NCI-H2196 (cell line): ENCODE results near the gene PHGDH.

Experiments
- DNase-seq: peaks from one replicate; lab custom pipeline; 2025; ENCODE audit not compliant: unreplicated experiment; lab: John Stamatoyannopoulos, UW

Gene PHGDH

GRCh38 chr1:119731741-119732430, 20.2 kb downstream of the PHGDH start:
- DNase-seq, result no peak

DNA sequence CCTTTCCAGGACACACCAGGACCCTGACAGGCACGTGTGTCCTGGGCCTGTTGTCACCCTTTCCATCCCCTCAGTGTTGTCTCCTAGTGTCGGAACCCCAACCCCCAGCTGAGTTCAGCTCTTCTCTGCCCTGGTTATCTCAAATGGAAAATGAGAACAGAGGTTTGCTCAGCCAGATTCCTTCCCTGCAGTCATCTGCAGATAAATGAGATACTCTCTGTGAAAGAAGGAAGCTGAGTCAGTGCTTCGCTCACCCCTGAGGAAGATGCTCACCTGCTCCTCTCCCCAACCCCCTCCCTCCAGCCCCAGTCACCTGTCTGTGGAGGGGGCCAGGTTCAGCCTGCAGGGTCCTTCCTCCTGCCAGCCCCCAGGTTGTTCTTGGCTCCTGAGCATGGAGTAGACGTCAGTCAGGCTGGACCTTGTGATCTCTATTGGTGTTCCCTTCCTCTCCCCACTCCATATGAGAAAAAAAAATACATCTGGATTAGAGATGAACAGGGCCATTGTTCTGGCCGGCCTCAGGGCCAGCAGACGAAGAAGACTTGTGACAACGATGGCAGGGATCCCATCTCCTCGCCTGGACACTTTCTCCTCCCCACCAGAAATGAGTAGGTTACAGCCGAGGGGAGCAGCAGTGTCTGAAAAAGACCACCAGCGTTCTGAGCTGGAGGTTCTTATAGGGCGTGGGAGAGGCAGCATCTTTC, 20.9 kb downstream of the PHGDH start:
- no peak for DNase-seq

DNA sequence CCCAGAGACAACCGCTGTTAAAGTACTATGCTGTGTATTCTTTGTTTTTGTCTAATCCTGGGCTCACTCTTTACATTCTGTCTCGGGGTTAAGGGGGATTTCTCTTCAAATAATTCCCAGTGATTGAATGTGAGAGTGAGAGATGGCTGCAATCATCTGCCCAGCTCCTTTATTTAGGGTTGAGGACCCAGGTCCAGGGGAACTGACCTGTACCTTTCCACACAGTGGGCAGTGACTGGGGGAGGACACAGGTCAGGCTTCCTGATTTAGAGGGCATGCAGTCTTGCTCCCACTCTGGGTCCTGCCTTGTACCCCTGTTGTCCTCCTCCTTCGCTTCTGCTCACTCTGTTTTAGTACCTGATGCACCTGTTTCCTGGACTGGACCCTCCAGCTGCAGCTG, 22.0 kb downstream of the PHGDH start:
- DNase-seq, result no peak

GRCh38 chr1:119735217-119735616, 23.5 kb downstream of the PHGDH start:
- no peak for DNase-seq

DNA sequence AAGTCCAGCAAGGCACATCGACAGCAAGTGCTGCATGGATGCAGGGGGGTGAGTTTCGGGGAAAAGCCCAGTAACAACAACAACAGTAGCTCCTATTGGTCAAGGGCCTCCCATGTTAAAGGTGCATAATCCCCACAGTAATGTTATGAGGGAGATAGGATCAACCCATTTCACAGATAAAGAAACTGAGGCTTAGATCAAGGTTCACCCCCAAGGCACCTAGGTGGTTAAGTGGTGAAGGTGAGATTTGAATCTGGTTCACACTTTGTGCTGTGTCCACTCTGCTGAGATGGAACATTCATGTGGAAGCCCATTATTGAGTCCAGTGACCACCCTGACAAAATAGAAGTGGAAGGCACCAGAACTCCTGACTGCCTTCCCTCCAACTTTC, 24.9 kb downstream of the PHGDH start:
- DNase-seq, result no peak

GRCh38 chr1:119737040-119737682, 25.4 kb downstream of the PHGDH start:
- peak; percentile 7 for DNase-seq

DNA sequence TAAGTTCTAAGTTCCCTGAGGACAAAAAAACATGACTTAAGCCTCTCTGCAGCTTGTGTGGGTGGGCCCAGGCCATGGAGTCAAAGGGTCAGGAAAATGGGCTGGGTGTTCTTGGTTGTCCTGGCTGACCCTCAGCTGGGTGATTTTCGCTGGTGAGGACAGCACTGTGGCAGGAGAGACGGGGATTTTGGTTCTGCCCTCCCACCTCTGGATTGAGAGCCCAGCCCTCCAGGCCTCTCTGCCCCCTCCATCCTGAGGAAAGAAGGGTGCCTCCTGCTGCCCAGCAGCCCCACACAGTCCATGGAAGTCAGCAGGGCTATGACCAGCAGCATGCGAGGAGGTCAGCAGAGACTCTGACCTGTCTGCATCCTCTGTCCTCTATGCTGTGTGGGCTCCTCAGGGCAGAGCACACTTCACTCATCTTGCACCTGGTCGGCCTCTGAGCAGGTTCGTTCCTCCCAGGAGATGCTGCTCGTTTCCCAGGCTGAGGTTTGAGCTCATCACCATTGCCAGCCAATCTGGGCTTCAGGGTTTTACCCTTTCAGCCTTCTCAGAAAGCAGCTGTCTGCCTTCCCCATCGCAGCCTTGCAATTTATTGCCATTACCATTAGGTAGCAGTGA, 26.5 kb downstream of the PHGDH start:
- DNase-seq, result no peak

- DNase-seq, result no peak
Measured at GRCh38 chr1:119739150-119739549, 27.4 kb downstream of the PHGDH start.

GRCh38 chr1:119740261-119740660, 28.5 kb downstream of the PHGDH start:
- DNase-seq, result no peak

GRCh38 chr1:119740896-119741780, 29.4 kb downstream of the PHGDH start:
- DNase-seq, result no peak

DNA sequence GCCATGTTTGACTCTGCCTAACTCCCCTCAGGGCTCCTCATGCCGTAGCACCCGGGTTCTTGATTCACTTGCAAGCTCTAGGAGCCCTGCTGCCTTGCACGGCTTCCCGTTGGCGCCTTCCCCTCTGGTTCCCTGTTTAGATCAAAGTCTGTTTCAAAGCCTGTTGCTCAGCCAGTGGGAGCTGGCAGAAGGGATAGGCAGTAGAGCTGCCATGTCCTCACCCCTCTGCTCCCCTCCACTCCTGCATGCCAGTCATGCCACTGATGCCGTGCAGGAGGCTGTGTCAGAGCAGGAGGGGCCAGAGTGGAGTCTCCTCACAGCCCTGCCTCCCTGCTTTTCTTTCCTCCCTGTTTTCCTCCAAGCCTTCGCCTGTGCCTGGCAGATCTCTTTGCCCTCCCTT, 30.5 kb downstream of the PHGDH start:
- DNase-seq, result no peak

DNA sequence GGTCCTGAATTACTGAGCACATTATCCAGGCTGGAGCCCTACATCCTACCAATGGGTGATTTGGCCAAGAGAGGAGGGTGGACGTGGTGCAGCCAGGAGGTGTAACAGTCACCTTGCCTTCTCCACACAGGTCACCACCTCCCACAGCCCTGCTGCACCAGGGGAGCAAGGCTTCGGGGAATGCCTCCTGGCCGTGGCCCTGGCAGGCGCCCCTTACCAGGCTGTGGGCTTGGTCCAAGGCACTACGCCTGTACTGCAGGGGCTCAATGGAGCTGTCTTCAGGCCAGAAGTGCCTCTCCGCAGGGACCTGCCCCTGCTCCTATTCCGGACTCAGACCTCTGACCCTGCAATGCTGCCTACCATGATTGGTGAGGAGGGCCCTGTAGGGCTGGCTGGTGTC, 30.9 kb downstream of the PHGDH start:
- no peak for DNase-seq

- no peak for DNase-seq
Measured at GRCh38 chr1:119743308-119743707, 31.6 kb downstream of the PHGDH start.

- DNase-seq, result peak; percentile 76
Measured at GRCh38 chr1:119743776-119744597, 32.3 kb downstream of the PHGDH start.

GRCh38 chr1:119744598-119744942, 32.8 kb downstream of the PHGDH start:
- DNase-seq, result no peak

GRCh38 chr1:119745034-119745433, 33.3 kb downstream of the PHGDH start:
- no peak for DNase-seq

DNA sequence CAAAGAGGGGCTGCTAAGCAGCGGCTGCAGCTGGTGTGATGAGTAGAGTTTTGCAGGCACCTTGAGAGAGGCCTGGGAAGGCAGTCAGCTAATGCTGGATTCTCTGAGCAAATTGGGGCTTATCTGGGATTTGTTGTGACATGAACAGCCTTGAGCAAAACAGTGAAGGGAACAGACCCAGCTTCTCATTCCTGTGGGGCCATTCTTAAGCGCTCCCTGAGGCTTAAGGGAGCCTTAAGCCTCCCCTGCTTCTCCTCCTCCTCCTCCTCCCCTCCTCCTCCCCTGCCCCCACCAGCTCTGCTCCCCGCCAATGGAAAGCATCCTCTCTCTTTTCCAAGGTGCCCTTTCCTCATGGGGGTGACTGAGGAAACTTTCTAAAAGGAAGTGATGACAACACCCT, 35.7 kb downstream of the PHGDH start:
- DNase-seq, result no peak

DNA sequence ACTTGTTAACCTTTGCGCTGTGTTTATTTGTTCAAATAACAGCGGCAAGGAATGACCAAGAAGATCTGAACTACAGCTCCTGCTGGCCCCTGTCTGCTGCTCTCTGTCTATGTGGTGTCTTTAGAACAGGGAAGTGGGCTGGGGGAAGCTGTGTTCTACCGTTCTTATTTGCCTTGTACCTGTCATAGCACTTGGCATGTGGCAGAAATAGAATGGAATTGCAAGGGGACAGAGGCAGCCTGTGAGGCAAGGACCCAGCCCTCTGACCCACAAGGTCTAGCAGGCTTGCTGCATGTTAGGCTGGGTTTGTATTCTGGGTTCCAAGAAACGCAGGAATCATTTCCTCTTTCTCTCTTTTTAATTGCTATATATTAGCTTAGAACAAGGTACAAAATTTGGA, 36.3 kb downstream of the PHGDH start:
- no peak for DNase-seq

DNA sequence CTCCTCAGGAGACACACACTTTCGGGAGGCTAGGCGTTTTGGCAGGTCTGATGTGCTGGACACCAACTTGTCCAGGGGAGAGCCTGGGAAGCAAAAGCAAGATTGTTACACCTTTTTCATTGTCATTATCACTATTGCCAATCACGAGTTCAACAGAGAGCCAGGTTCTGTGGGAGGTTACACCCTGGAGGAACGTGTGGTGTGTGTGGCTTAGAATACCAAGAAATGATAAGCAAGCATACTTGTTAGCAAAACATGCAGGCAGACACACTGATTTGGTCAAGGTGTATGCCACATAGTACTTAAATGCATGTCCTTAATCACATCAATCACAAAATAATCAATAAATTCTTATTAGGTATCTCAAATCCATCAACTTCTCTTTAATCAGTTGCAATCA, 40.9 kb downstream of the PHGDH start:
- no peak for DNase-seq

DNA sequence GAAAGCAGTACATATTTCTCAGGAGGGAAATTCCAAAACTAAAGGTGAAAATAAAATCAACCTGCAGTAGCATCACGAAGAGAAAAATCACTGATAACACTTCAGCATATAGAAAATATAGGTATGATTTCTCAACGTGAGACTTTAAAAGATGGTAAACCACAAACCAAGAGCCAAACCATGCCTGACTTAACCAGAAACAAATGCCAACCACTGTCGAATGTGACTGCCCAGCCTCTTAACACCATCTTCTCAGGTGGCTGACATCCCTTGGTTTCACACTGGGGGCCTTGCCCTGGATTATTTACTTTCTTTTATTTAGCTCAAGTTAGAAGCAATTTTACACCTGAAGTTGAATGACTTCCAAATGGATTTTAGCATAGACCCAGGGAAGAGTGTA, 46.9 kb downstream of the PHGDH start:
- DNase-seq, result no peak
